ENCODE data around the gene ENPP6. TPM values are rescaled to one million over a fixed set of nuclear protein-coding genes. Genes with fewer than 3 reads are reported as not detected.

The ENPP6 gene
- total RNA-seq, 2 experiments from 2014 or later, result not detected

- H3K9me3 Mint-ChIP-seq, result no peaks in the 10 kb centered on the region
- H3K4me3 Mint-ChIP-seq, result no peak overlapping the region
- CTCF ChIA-PET, result no interaction called here
- intact Hi-C loops (cut with micrococcal nuclease), result loop anchor here (5.0 kb wide), 1 partner anchor 158 kb away; no protein-coding TSS in a partner anchor
- DNase-seq, result no peak
- no peaks in the 10 kb centered on the region for H3K4me1 Mint-ChIP-seq (ENCODE audit: low read depth)
- no peaks in the 10 kb centered on the region for H3K36me3 Mint-ChIP-seq (ENCODE audit: low read depth)
- peaks cover 6% of the 10 kb centered on the region for H3K27me3 Mint-ChIP-seq (ENCODE audit: low read depth)
- H3K27ac Mint-ChIP-seq, result no peak overlapping the region
Measured at GRCh38 chr4:184094532-184095159, 123.0 kb downstream of the ENPP6 start.

GRCh38 chr4:184091986-184092385 lies 125.7 kb downstream of the ENPP6 start:
- no peak overlapping the region for H3K27ac Mint-ChIP-seq
- H3K27me3 Mint-ChIP-seq (ENCODE audit: low read depth), result peaks cover 17% of the 10 kb centered on the region
- intact Hi-C loops (cut with micrococcal nuclease), result no loop called here
- CTCF ChIA-PET, result no interaction called here
- H3K9me3 Mint-ChIP-seq, result no peaks in the 10 kb centered on the region
- no peak for DNase-seq
- no peak overlapping the region for H3K4me3 Mint-ChIP-seq
- no peaks in the 10 kb centered on the region for H3K4me1 Mint-ChIP-seq (ENCODE audit: low read depth)
- no peaks in the 10 kb centered on the region for H3K36me3 Mint-ChIP-seq (ENCODE audit: low read depth)

GRCh38 chr4:184090571-184090970 lies 127.1 kb downstream of the ENPP6 start:
- Mint-ChIP-seq H3K27me3 (ENCODE audit: low read depth) (peaks cover 18% of the 10 kb centered on the region), H3K4me3 (no peak overlapping the region), H3K9me3 (no peaks in the 10 kb centered on the region), H3K36me3 (ENCODE audit: low read depth) (no peaks in the 10 kb centered on the region), H3K27ac (no peak overlapping the region), H3K4me1 (ENCODE audit: low read depth) (no peaks in the 10 kb centered on the region)
- intact Hi-C loops (cut with micrococcal nuclease), result no loop called here
- DNase-seq, result no peak
- CTCF ChIA-PET, result no interaction called here

- Mint-ChIP-seq H3K27me3 (ENCODE audit: low read depth) (peaks cover 36% of the 10 kb centered on the region), H3K4me3 (no peak overlapping the region), H3K27ac (no peak overlapping the region), H3K4me1 (ENCODE audit: low read depth) (no peaks in the 10 kb centered on the region), H3K9me3 (no peaks in the 10 kb centered on the region), H3K36me3 (ENCODE audit: low read depth) (no peaks in the 10 kb centered on the region)
- intact Hi-C loops (cut with micrococcal nuclease), result no loop called here
- CTCF ChIA-PET, result interaction anchor here (1.3 kb wide), 1 partner anchor 86 kb away, joined by 4 read pairs; no protein-coding TSS in a partner anchor
- DNase-seq, result no peak
Measured at GRCh38 chr4:184080674-184081073, 137.0 kb downstream of the ENPP6 start.

- intact Hi-C loops (cut with micrococcal nuclease), result no loop called here
- Mint-ChIP-seq H3K4me1 (ENCODE audit: low read depth) (no peaks in the 10 kb centered on the region), H3K4me3 (no peak overlapping the region), H3K27me3 (ENCODE audit: low read depth) (peaks cover 20% of the 10 kb centered on the region), H3K36me3 (ENCODE audit: low read depth) (no peaks in the 10 kb centered on the region), H3K9me3 (peaks cover 16% of the 10 kb centered on the region), H3K27ac (no peak overlapping the region)
- CTCF ChIA-PET, result interaction anchor here (0.6 kb wide), 1 partner anchor 34 kb away, joined by 4 read pairs; no protein-coding TSS in a partner anchor
- no peak for DNase-seq
Measured at GRCh38 chr4:184074677-184075388, 142.8 kb downstream of the ENPP6 start.

- no peak overlapping the region for H3K27ac Mint-ChIP-seq
- no peak for DNase-seq
- H3K27me3 Mint-ChIP-seq (ENCODE audit: low read depth), result peaks cover 7% of the 10 kb centered on the region
- no peaks in the 10 kb centered on the region for H3K4me1 Mint-ChIP-seq (ENCODE audit: low read depth)
- no peak overlapping the region for H3K4me3 Mint-ChIP-seq
- CTCF ChIA-PET, result no interaction called here
- H3K9me3 Mint-ChIP-seq, result peaks cover 14% of the 10 kb centered on the region
- H3K36me3 Mint-ChIP-seq (ENCODE audit: low read depth), result no peaks in the 10 kb centered on the region
- intact Hi-C loops (cut with micrococcal nuclease), result no loop called here
Measured at GRCh38 chr4:184067931-184068554, 149.6 kb downstream of the ENPP6 start.

- Mint-ChIP-seq H3K4me1 (ENCODE audit: low read depth) (no peaks in the 10 kb centered on the region), H3K9me3 (peaks cover 3% of the 10 kb centered on the region), H3K4me3 (no peak overlapping the region), H3K27ac (no peak overlapping the region), H3K36me3 (ENCODE audit: low read depth) (no peaks in the 10 kb centered on the region), H3K27me3 (ENCODE audit: low read depth) (peaks cover 7% of the 10 kb centered on the region)
- CTCF ChIA-PET, result no interaction called here
- no peak for DNase-seq
- intact Hi-C loops (cut with micrococcal nuclease), result no loop called here
Measured at GRCh38 chr4:184066584-184067300, 150.9 kb downstream of the ENPP6 start.

- CTCF ChIA-PET, result no interaction called here
- no peaks in the 10 kb centered on the region for H3K36me3 Mint-ChIP-seq (ENCODE audit: low read depth)
- H3K9me3 Mint-ChIP-seq, result no peaks in the 10 kb centered on the region
- no peak overlapping the region for H3K4me3 Mint-ChIP-seq
- H3K27ac Mint-ChIP-seq, result no peak overlapping the region
- H3K4me1 Mint-ChIP-seq (ENCODE audit: low read depth), result no peaks in the 10 kb centered on the region
- no peak for DNase-seq
- intact Hi-C loops (cut with micrococcal nuclease), result no loop called here
- peaks cover 6% of the 10 kb centered on the region for H3K27me3 Mint-ChIP-seq (ENCODE audit: low read depth)
Measured at GRCh38 chr4:184064877-184065276, 152.8 kb downstream of the ENPP6 start.

- no peak overlapping the region for H3K27ac Mint-ChIP-seq
- DNase-seq, result no peak
- H3K27me3 Mint-ChIP-seq (ENCODE audit: low read depth), result peaks cover 8% of the 10 kb centered on the region
- intact Hi-C loops (cut with micrococcal nuclease), result no loop called here
- CTCF ChIA-PET, result no interaction called here
- H3K4me3 Mint-ChIP-seq, result no peak overlapping the region
- H3K9me3 Mint-ChIP-seq, result no peaks in the 10 kb centered on the region
- H3K36me3 Mint-ChIP-seq (ENCODE audit: low read depth), result no peaks in the 10 kb centered on the region
- no peaks in the 10 kb centered on the region for H3K4me1 Mint-ChIP-seq (ENCODE audit: low read depth)
Measured at GRCh38 chr4:184062769-184063168, 154.9 kb downstream of the ENPP6 start.

- H3K36me3 Mint-ChIP-seq (ENCODE audit: low read depth), result no peaks in the 10 kb centered on the region
- intact Hi-C loops (cut with micrococcal nuclease), result no loop called here
- no peaks in the 10 kb centered on the region for H3K9me3 Mint-ChIP-seq
- H3K27me3 Mint-ChIP-seq (ENCODE audit: low read depth), result peaks cover 5% of the 10 kb centered on the region
- DNase-seq, result no peak
- H3K4me1 Mint-ChIP-seq (ENCODE audit: low read depth), result no peaks in the 10 kb centered on the region
- no peak overlapping the region for H3K4me3 Mint-ChIP-seq
- H3K27ac Mint-ChIP-seq, result no peak overlapping the region
- CTCF ChIA-PET, result no interaction called here
Measured at GRCh38 chr4:184061582-184061981, 156.1 kb downstream of the ENPP6 start.

- no peak for DNase-seq
- no peaks in the 10 kb centered on the region for H3K4me1 Mint-ChIP-seq (ENCODE audit: low read depth)
- H3K9me3 Mint-ChIP-seq, result no peaks in the 10 kb centered on the region
- H3K4me3 Mint-ChIP-seq, result no peak overlapping the region
- H3K27ac Mint-ChIP-seq, result no peak overlapping the region
- H3K36me3 Mint-ChIP-seq (ENCODE audit: low read depth), result no peaks in the 10 kb centered on the region
- intact Hi-C loops (cut with micrococcal nuclease), result no loop called here
- H3K27me3 Mint-ChIP-seq (ENCODE audit: low read depth), result peaks cover 11% of the 10 kb centered on the region
- CTCF ChIA-PET, result no interaction called here
Measured at GRCh38 chr4:184059099-184059498, 158.6 kb downstream of the ENPP6 start.

GRCh38 chr4:184058026-184058425 lies 159.6 kb downstream of the ENPP6 start:
- intact Hi-C loops (cut with micrococcal nuclease), result no loop called here
- no peak overlapping the region for H3K27ac Mint-ChIP-seq
- no peaks in the 10 kb centered on the region for H3K9me3 Mint-ChIP-seq
- no peaks in the 10 kb centered on the region for H3K4me1 Mint-ChIP-seq (ENCODE audit: low read depth)
- no peak for DNase-seq
- CTCF ChIA-PET, result no interaction called here
- no peak overlapping the region for H3K4me3 Mint-ChIP-seq
- H3K36me3 Mint-ChIP-seq (ENCODE audit: low read depth), result no peaks in the 10 kb centered on the region
- peaks cover 11% of the 10 kb centered on the region for H3K27me3 Mint-ChIP-seq (ENCODE audit: low read depth)

All from activated naive CD4-positive, alpha-beta T cell treated with anti-CD3 and anti-CD28 coated beads for 36 hours (primary cell).